ENCODE data around the gene RASGRP3.

The RASGRP3 gene

DNA sequence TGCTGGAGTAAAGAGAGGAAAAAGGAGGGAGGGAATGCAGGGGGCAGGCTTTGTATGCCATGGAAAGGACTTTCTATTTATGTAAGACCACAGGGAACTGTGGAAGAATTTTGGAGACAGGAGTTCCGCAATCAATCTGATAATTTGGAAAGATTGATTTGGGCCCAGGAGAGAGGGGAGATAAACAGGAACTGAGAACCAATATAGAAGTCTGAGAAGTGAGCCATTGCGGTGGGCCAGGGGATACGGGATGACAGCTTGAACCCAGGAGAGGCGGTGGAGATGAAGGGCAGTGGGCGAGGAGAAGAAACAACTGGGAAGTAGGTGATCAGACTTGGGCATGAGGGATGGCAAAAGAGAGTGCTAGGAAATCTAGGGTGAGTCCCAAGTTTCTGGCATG lies 23.7 kb downstream of the RASGRP3 start:
- TF ChIP-seq SPI1 (IDR thresholded peaks at IDR 0.05; ENCODE audit: borderline replicate concordance, low read depth) (no peak), GABPA (IDR thresholded peaks at IDR 0.05; ENCODE audit: low read depth) (no peak), POLR2AphosphoS5 (IDR thresholded peaks at IDR 0.05; ENCODE audit: low read depth) (no peak), CTCF (IDR thresholded peaks at IDR 0.05; ENCODE audit: insufficient read depth, low read length) (no peak), REST (IDR thresholded peaks at IDR 0.05; ENCODE audit: insufficient replicate concordance, low read depth) (no peak)
- H3K27me3 ChIP-seq (ENCODE audit: insufficient read depth, poor library complexity, severe bottlenecking) = no peaks in the 10 kb centered on the region
- DNase-seq (ENCODE audit: low read depth in 1 of 2, low spot score in 1 of 2) = no peak
- no peak overlapping the region for H3K27ac ChIP-seq (replicated peaks)
- H3K4me3 ChIP-seq (replicated peaks; ENCODE audit: insufficient read depth, low read length) = no peak overlapping the region

DNA sequence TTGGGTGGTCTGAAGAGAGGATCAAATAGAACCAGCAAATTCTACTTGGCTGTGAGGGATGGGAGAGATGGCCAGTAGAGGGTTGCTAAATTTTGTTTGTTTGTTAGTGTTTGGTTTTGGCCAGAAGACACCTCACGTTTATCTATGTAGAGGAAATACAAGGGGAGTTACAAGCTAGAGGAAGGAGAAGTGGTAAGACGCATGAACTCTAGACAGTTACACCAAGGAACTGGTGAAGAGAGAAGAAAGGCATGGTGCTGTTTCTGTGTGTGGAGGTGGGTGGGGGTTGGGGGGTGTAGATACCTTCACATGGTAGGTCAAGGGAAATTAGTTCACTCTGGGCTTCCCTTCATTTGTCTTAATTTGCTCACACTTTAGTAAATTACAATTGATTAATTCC lies 25.6 kb downstream of the RASGRP3 start:
- H3K27ac ChIP-seq (replicated peaks) = peak overlapping the region; percentile 61
- TF ChIP-seq SPI1 (IDR thresholded peaks at IDR 0.05; ENCODE audit: borderline replicate concordance, low read depth) (peak; percentile 72), GABPA (IDR thresholded peaks at IDR 0.05; ENCODE audit: low read depth) (no peak)
- H3K4me3 ChIP-seq (replicated peaks; ENCODE audit: insufficient read depth, low read length) = no peak overlapping the region
- H3K27me3 ChIP-seq (ENCODE audit: insufficient read depth, poor library complexity, severe bottlenecking) = no peaks in the 10 kb centered on the region
- DNase-seq (ENCODE audit: low read depth in 1 of 2, low spot score in 1 of 2) = peak in 1 of 2 experiments; percentile 51

GRCh38 chr2:33503002-33503401 lies 26.6 kb downstream of the RASGRP3 start:
- Histone ChIP-seq H3K27ac (replicated peaks) (0 out of 2 replicates have a peak overlapping the region, but pooled peaks have one; percentile 19), H3K27me3 (ENCODE audit: insufficient read depth, poor library complexity, severe bottlenecking) (no peaks in the 10 kb centered on the region), H3K4me3 (replicated peaks; ENCODE audit: insufficient read depth, low read length) (no peak overlapping the region)
- no peak for DNase-seq (ENCODE audit: low read depth in 1 of 2, low spot score in 1 of 2)
- TF ChIP-seq GABPA (IDR thresholded peaks at IDR 0.05; ENCODE audit: low read depth) = no peak
- peak; percentile 72 for TF ChIP-seq SPI1 (IDR thresholded peaks at IDR 0.05; ENCODE audit: borderline replicate concordance, low read depth)

- TF ChIP-seq POLR2AphosphoS5 (IDR thresholded peaks at IDR 0.05; ENCODE audit: low read depth) = no peak
- no peak for TF ChIP-seq CTCF (IDR thresholded peaks at IDR 0.05; ENCODE audit: insufficient read depth, low read length)
- no peak for TF ChIP-seq REST (IDR thresholded peaks at IDR 0.05; ENCODE audit: insufficient replicate concordance, low read depth)
- no peak for TF ChIP-seq GABPA (IDR thresholded peaks at IDR 0.05; ENCODE audit: low read depth)
- no peak for TF ChIP-seq SPI1 (IDR thresholded peaks at IDR 0.05; ENCODE audit: borderline replicate concordance, low read depth)
- DNase-seq (ENCODE audit: low read depth in 1 of 2, low spot score in 1 of 2) = no peak
- H3K4me3 ChIP-seq (replicated peaks; ENCODE audit: insufficient read depth, low read length) = no peak overlapping the region
These were observed 29.5 kb downstream of the RASGRP3 start for GRCh38 chr2:33505966-33506365.

DNA sequence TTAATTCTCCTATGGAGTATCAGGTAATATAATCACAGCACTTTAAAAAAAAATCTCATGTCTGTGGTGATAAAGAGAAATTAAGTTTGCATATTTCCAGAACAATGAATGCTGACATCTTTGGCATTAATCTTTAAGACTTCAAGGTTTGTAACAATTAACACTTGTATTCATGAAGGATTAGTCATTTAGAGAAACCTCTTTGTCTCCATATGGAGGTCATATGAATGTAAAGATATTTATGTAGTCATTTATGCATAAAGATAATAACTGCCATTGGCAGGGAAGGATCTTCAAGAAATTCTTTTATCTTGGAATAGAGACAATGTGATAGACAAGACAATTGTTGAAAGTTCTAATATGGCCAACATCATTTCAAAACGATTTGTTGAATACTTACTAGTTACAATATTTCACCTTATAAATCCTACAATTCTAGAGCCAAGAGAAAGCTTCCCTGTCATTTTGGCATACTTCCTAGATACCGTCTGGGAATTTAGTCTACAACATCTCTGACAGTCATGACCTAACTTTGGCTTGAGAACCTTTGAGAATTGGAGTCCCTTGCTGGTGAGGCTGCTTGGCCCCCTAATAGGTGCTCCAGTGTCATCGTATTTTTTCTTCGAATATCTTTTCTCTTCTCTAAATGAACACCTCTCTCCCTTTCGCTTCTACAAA lies 33.6 kb downstream of the RASGRP3 start:
- Histone ChIP-seq H3K27ac (replicated peaks) (no peak overlapping the region), H3K27me3 (ENCODE audit: insufficient read depth, poor library complexity, severe bottlenecking) (no peaks in the 10 kb centered on the region), H3K4me3 (replicated peaks; ENCODE audit: insufficient read depth, low read length) (no peak overlapping the region)
- DNase-seq (ENCODE audit: low read depth in 1 of 2, low spot score in 1 of 2) = no peak
- no peak for TF ChIP-seq POLR2AphosphoS5 (IDR thresholded peaks at IDR 0.05; ENCODE audit: low read depth)
- no peak for TF ChIP-seq SPI1 (IDR thresholded peaks at IDR 0.05; ENCODE audit: borderline replicate concordance, low read depth)
- no peak for TF ChIP-seq CTCF (IDR thresholded peaks at IDR 0.05; ENCODE audit: insufficient read depth, low read length)
- no peak for TF ChIP-seq REST (IDR thresholded peaks at IDR 0.05; ENCODE audit: insufficient replicate concordance, low read depth)
- TF ChIP-seq GABPA (IDR thresholded peaks at IDR 0.05; ENCODE audit: low read depth) = no peak

More at GRCh38 chr2:33505966-33506365, 29.5 kb downstream of the RASGRP3 start:
- no peaks in the 10 kb centered on the region for H3K27me3 ChIP-seq (ENCODE audit: insufficient read depth, poor library complexity, severe bottlenecking)
- no peak overlapping the region for H3K27ac ChIP-seq (replicated peaks)
